ENCODE results near the gene EZH2. TPM values are rescaled to one million over a fixed set of nuclear protein-coding genes. Genes with fewer than 3 reads are reported as not detected.

Gene EZH2
- total and polyA plus RNA-seq, 2 donors (not counting 3 experiments of a cell fraction or from before 2014, with no cell fraction given), result 16.9 to 33.4 TPM

DNA sequence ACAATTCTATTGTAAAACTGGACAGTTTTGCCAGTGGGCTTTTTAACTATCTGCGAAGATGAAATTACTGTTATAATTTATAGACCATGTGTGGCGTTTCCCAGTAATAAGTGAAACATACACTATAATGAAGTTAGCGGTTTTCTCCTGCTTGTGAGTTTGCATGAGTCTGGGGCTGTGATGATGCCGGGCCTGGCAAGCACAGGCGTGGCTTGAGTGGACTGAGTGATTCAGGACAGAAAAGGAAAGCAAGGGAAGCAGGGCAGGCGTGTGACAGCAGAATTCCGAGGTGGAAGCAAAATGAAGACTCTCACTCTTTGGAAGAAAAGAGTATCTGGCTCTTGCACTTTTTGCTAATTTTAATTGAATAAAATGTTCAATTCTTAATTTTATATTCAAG, 94.9 kb downstream of the EZH2 start:
- no peak for TF ChIP-seq POLR2A (IDR thresholded peaks at IDR 0.05; ENCODE audit: low read depth, low read length)
- TF ChIP-seq FOS (IDR thresholded peaks at IDR 0.05; ENCODE audit: borderline replicate concordance, insufficient read depth, low read length), result no peak
- TF ChIP-seq CTCF (IDR thresholded peaks at IDR 0.05; ENCODE audit: extremely low read depth in 1 of 2, insufficient read depth in 1 of 2, low read depth in 1 of 2, low read length in 2 of 2), result no peak
- TF ChIP-seq JUN (IDR thresholded peaks at IDR 0.05; ENCODE audit: borderline replicate concordance, insufficient read depth, insufficient read length, low read depth), result no peak
- TF ChIP-seq POLR2AphosphoS5 (IDR thresholded peaks at IDR 0.05; ENCODE audit: insufficient read depth, low read depth, low read length), result no peak
- no peak for TF ChIP-seq MAX (IDR thresholded peaks at IDR 0.05; ENCODE audit: insufficient read depth, insufficient read length)
- no peak for TF ChIP-seq GATA2 (IDR thresholded peaks at IDR 0.05; ENCODE audit: insufficient read depth, insufficient read length, low read depth, low read length)
- TF ChIP-seq EZH2 (IDR thresholded peaks at IDR 0.05; ENCODE audit: borderline replicate concordance, low read depth, low read length, severe bottlenecking), result no peak
- no peak for TF ChIP-seq MYC (IDR thresholded peaks at IDR 0.05; ENCODE audit: low read depth, low read length)
- H3K27ac ChIP-seq (ENCODE audit: insufficient read depth, low read depth, low read length), result no peak overlapping the region
- H2AFZ ChIP-seq (ENCODE audit: low read depth, low read length), result no peak overlapping the region
- no peaks in the 10 kb centered on the region for H3K79me2 ChIP-seq (ENCODE audit: control insufficient read depth, insufficient read depth, low read length)
- no peak for DNase-seq (ENCODE audit: low read depth, low spot score)
- no peak overlapping the region for H3K4me2 ChIP-seq (ENCODE audit: insufficient read depth, low read length)
- BruUV-seq (replicated peaks), result no TSS peak
- no peaks in the 10 kb centered on the region for H3K27me3 ChIP-seq (ENCODE audit: control insufficient read depth in 2 of 2, insufficient read depth in 2 of 2, low read length in 2 of 2)
- H3K9me3 ChIP-seq (replicated peaks; ENCODE audit: control insufficient read depth, insufficient read depth, low read length), result no peaks in the 10 kb centered on the region
- no peaks in the 10 kb centered on the region for H4K20me1 ChIP-seq (replicated peaks; ENCODE audit: control insufficient read depth, extremely low read depth, insufficient read depth, low read length)
- H3K4me1 ChIP-seq (ENCODE audit: control insufficient read depth, extremely low read depth, insufficient read depth, low read length), result no peaks in the 10 kb centered on the region
- ChIA-PET CTCF (no interaction called here), POLR2A (no interaction called here)
- H3K4me3 ChIP-seq (replicated peaks in 1 of 3; ENCODE audit: insufficient read depth in 1 of 3, low read depth in 1 of 3, low read length in 3 of 3), result no peak overlapping the region
- H3K36me3 ChIP-seq (ENCODE audit: control insufficient read depth in 2 of 2, extremely low read depth in 1 of 2, insufficient read depth in 2 of 2, low read length in 2 of 2), result peaks cover 23 to 31% of the 10 kb centered on the region in 2 experiments
- intact Hi-C loops (cut with micrococcal nuclease) (no loop called here), dilution Hi-C loops (cut with MboI; ENCODE audit: extremely low pct_ligation_motif_present, low sequenced_read_pairs) (no loop called here)
- no peak for FAIRE-seq
- no peak overlapping the region for H3K9ac ChIP-seq (replicated peaks; ENCODE audit: extremely low read depth, insufficient read depth, low read length)
- H3K9me1 ChIP-seq (replicated peaks; ENCODE audit: control insufficient read depth, extremely low read depth, insufficient read depth, low read length), result no peaks in the 10 kb centered on the region
